CD4-positive, alpha-beta T cell (primary cell): ENCODE results near the gene PRR29. TPM values are rescaled to one million over a fixed set of nuclear protein-coding genes. Genes with fewer than 3 reads are reported as not detected.
A peak's percentile ranks its signal among the peaks of the same experiment; 100 is the strongest.

Experiments
- ATAC-seq: fragments of 200-7000 bp; cut with Tn5 transposase; one replicate; pipeline ENCODE4 v1.10.0; 2022; ENCODE audit warnings: mild to moderate bottlenecking; ENCODE audit not compliant: poor library complexity
- CTCF ChIA-PET: fragments of 350-600 bp; sonication (Branson Sonifier 250); formaldehyde crosslinking; loops from one replicate; lab custom pipeline; 2021; ENCODE audit warnings: antibody characterized with exemption, inconsistent platforms; lab: Charles Lee
- POLR2A ChIA-PET: fragments of 350-600 bp; sonication (Branson Sonifier 250); formaldehyde crosslinking; loops from one replicate; lab custom pipeline; 2021; ENCODE audit warnings: antibody characterized with exemption, inconsistent platforms; lab: Charles Lee
- DNase-seq, 14 experiments: peaks; one replicate each; pipeline ENCODE4 v3.0.0-alpha.2; 2013 to 2020; ENCODE audit warnings: mixed read lengths in 2 of 14
- H3K27ac ChIP-seq, 2 donors: one replicate each; pipeline versions ENCODE4 v1.5.1 to v1.7.0; 2013; ENCODE audit warnings: low read length in 2 of 2, low read depth in 1 of 2, mild to moderate bottlenecking in 1 of 2
- H3K27me3 ChIP-seq, 2 experiments: 1 replicate in 1 of 2; 2 replicates in 1 of 2; pipeline versions ENCODE4 v1.6.1 to v1.7.0; 2013; ENCODE audit warnings: low read length in 2 of 2, control low read depth in 1 of 2, mild to moderate bottlenecking in 1 of 2, moderate library complexity in 1 of 2; ENCODE audit not compliant: insufficient read depth in 2 of 2, control insufficient read depth in 1 of 2
- H3K36me3 ChIP-seq: one replicate; pipeline ENCODE4 v1.6.1; 2013; ENCODE audit warnings: low read length, control low read depth; ENCODE audit not compliant: insufficient read depth
- H3K4me1 ChIP-seq: one replicate; pipeline ENCODE4 v1.6.1; 2013; ENCODE audit warnings: low read length, control low read depth; ENCODE audit not compliant: insufficient read depth
- H3K4me3 ChIP-seq: one replicate; pipeline ENCODE4 v1.5.1; 2013; ENCODE audit warnings: mild to moderate bottlenecking, low read length, moderate library complexity
- H3K9me3 ChIP-seq, 2 experiments: 1 replicate in 1 of 2; 2 replicates in 1 of 2; pipeline versions ENCODE4 v1.6.1 to v1.7.0; 2013; ENCODE audit warnings: low read length in 2 of 2, mild to moderate bottlenecking in 2 of 2, control low read depth in 1 of 2, moderate library complexity in 1 of 2; ENCODE audit not compliant: control insufficient read depth in 1 of 2, insufficient read depth in 1 of 2
- H3K27ac Mint-ChIP-seq: one replicate; pipeline ENCODE4 v1.8.0; 2020; ENCODE audit warnings: mixed read lengths
- H3K27me3 Mint-ChIP-seq: one replicate; pipeline ENCODE4 v1.8.0; 2021; ENCODE audit warnings: mixed read lengths
- H3K36me3 Mint-ChIP-seq: one replicate; pipeline ENCODE4 v1.8.0; 2021; ENCODE audit warnings: low read depth, mixed read lengths
- H3K4me1 Mint-ChIP-seq: one replicate; pipeline ENCODE4 v1.8.0; 2021; ENCODE audit warnings: low read depth, mixed read lengths
- H3K4me3 Mint-ChIP-seq: one replicate; pipeline ENCODE4 v1.8.0; 2020; ENCODE audit warnings: mild to moderate bottlenecking, mixed read lengths
- H3K9me3 Mint-ChIP-seq: one replicate; pipeline ENCODE4 v1.8.0; 2020; ENCODE audit warnings: mixed read lengths
- CTCF ChIP-seq: fragments of 200-600 bp; IDR thresholded peaks from one replicate; pipeline ENCODE4 v1.8.0; 2022; ENCODE audit warnings: antibody characterized with exemption, mild to moderate bottlenecking
- intact Hi-C, 2 experiments: fragments of 100-400 bp; cut with DNase I in 1 of 2; cut with micrococcal nuclease in 1 of 2; formaldehyde crosslinking; loops; one replicate each; pipeline versions ENCODE4 v1.15.1 to v1.9.0; 2023 to 2025; cut with DNase I, micrococcal nuclease
- total RNA-seq, 174 experiments: library from RNA in 2 of 174; stranded (reverse) in 2 of 174; gene quantifications; one replicate each; pipeline ENCODE4 v1.2.3 and lab custom pipeline; 2021 to 2026

Gene PRR29
- total RNA-seq, 2 experiments from 2014 or later = 0.56 to 0.71 TPM

- H3K27ac ChIP-seq = no peak overlapping the region
- ChIA-PET POLR2A (no interaction called here), CTCF (no interaction called here)
- no peaks in the 10 kb centered on the region for H3K27me3 ChIP-seq
- Mint-ChIP-seq H3K4me3 (no peak overlapping the region), H3K27ac (no peak overlapping the region), H3K36me3 (no peaks in the 10 kb centered on the region), H3K9me3 (no peaks in the 10 kb centered on the region), H3K4me1 (peaks cover 16% of the 10 kb centered on the region), H3K27me3 (no peaks in the 10 kb centered on the region)
- TF ChIP-seq CTCF = no peak
- no peaks in the 10 kb centered on the region for H3K36me3 ChIP-seq
- DNase-seq (no peak), ATAC-seq (no peak)
- no peaks in the 10 kb centered on the region for H3K9me3 ChIP-seq
- H3K4me1 ChIP-seq = peaks cover 5% of the 10 kb centered on the region
- H3K4me3 ChIP-seq = no peak overlapping the region
- intact Hi-C loops = loop anchor here in 1 of 2 experiments (2.0 kb wide), 1 partner anchor 19 kb away; no protein-coding TSS in a partner anchor
Measured at GRCh38 chr17:63960006-63960405, 38.1 kb upstream of the PRR29 start.

- CTCF ChIA-PET = no interaction called here
- Mint-ChIP-seq H3K36me3 (no peaks in the 10 kb centered on the region), H3K9me3 (no peaks in the 10 kb centered on the region), H3K27me3 (no peaks in the 10 kb centered on the region), H3K4me1 (peaks cover 12% of the 10 kb centered on the region), H3K4me3 (no peak overlapping the region), H3K27ac (no peak overlapping the region)
- no peak for TF ChIP-seq CTCF
- Histone ChIP-seq H3K27me3 (no peaks in the 10 kb centered on the region), H3K27ac (no peak overlapping the region), H3K36me3 (no peaks in the 10 kb centered on the region), H3K4me1 (peaks cover 5% of the 10 kb centered on the region), H3K4me3 (no peak overlapping the region), H3K9me3 (no peaks in the 10 kb centered on the region)
- POLR2A ChIA-PET = no interaction called here
- ATAC-seq (no peak), DNase-seq (no peak)
- intact Hi-C loops = loop anchor here in 1 of 2 experiments (2.0 kb wide), 1 partner anchor 18 kb away; no protein-coding TSS in a partner anchor
Measured at GRCh38 chr17:63960430-63960829, 37.7 kb upstream of the PRR29 start.

- no peaks in the 10 kb centered on the region for H3K9me3 Mint-ChIP-seq
- DNase-seq = peak in 7 of 14 experiments; percentile 16 to 68 (median 36)
- intact Hi-C loops = loop anchor here in 1 of 2 experiments (2.0 kb wide), 1 partner anchor 17 kb away; no protein-coding TSS in a partner anchor
- no peaks in the 10 kb centered on the region for H3K27me3 Mint-ChIP-seq
- Histone ChIP-seq H3K27me3 (no peaks in the 10 kb centered on the region), H3K36me3 (no peaks in the 10 kb centered on the region), H3K9me3 (no peaks in the 10 kb centered on the region), H3K27ac (no peak overlapping the region), H3K4me3 (no peak overlapping the region), H3K4me1 (peaks cover 10% of the 10 kb centered on the region)
- peak; percentile 76 for ATAC-seq
- no peak for TF ChIP-seq CTCF
- ChIA-PET POLR2A (interaction anchor here (1.0 kb wide), 1 partner anchor 59 kb away, joined by 5 read pairs; the partner anchor contains the start of gene ICAM2), CTCF (interaction anchor here (1.1 to 1.2 kb wide), 2 partner anchors 15 to 67 kb away, joined by 3 to 5 read pairs; no protein-coding TSS in a partner anchor)
- H3K4me3 Mint-ChIP-seq = no peak overlapping the region
- no peak overlapping the region for H3K27ac Mint-ChIP-seq
- no peaks in the 10 kb centered on the region for H3K36me3 Mint-ChIP-seq
- peaks cover 2% of the 10 kb centered on the region for H3K4me1 Mint-ChIP-seq
Measured at GRCh38 chr17:63961355-63962212, 36.6 kb upstream of the PRR29 start.
